CD4-positive, alpha-beta T cell treated with Interleukin-12 subunit alpha and Interleukin-12 subunit beta, for 1 hour (primary cell): Measurements from ENCODE around the gene POLQ.
"Not testable (repeated sequence)": the region's sequence is repeated elsewhere in the genome, so short reads cannot be mapped to it uniquely, and the experiment has no call there.

Experiments used
- DNase-seq: peaks from one replicate; pipeline ENCODE4 v3.0.0-alpha.2; 2020

POLQ gene

DNA sequence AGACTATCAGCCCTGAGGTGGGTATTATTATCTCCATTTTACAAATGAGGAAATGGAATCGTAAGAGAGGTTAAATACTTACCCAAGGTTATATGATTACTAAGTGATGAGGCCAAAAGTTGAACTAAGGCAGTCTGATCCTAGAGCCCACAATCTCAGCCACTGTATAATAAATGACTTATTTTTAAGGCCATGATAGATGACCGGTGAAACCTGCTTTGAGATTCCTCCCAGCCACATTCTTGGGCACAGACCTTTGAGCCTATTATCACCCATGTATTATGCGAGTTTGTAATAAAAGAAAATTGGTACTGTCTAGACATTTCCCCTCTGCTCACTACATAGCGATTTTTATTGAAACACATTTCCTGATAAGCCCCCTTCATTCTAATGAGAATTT is 37.4 kb downstream of the POLQ start:
- DNase-seq, result no peak

DNA sequence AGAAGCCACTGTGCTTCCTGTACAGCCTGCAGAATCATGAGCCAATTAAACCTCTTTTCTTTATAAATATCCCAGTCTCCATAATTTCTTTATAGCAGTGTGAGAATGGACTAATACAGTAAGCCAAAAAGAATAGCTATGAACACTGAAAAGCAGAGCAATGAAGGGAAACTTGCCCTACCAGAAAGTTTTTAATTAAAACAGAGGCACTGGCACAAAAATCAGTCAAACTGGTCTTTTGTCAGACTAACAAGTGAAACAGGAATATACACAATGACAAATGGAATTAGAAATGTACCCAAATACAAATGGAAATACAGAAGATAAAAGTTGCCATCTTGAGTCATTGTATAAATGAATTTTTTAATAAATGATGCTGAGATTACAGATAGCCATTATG is 40.5 kb downstream of the POLQ start:
- no peak for DNase-seq

DNA sequence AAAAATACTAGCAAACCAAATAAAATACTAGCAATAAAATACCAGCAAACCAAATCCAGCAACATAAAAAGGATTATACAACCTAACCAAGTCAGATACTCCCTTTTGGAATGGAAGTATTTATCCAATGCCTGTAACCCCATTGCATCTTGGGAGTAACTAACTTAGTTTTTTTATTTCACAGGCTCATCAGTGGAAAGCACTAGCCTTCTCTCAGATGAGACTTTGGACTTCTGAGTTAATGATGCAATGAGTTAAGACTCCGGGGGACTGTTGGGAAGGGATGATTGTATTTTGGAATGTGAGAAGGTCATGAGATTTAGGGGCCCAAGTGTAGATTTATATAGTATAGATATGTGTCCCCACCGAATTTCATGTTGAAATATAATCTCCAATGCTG is 41.2 kb downstream of the POLQ start:
- no peak for DNase-seq

GRCh38 chr3:121496786-121497185 is 49.0 kb downstream of the POLQ start:
- no peak for DNase-seq

GRCh38 chr3:121493431-121493830 is 52.4 kb downstream of the POLQ start:
- no peak for DNase-seq

DNA sequence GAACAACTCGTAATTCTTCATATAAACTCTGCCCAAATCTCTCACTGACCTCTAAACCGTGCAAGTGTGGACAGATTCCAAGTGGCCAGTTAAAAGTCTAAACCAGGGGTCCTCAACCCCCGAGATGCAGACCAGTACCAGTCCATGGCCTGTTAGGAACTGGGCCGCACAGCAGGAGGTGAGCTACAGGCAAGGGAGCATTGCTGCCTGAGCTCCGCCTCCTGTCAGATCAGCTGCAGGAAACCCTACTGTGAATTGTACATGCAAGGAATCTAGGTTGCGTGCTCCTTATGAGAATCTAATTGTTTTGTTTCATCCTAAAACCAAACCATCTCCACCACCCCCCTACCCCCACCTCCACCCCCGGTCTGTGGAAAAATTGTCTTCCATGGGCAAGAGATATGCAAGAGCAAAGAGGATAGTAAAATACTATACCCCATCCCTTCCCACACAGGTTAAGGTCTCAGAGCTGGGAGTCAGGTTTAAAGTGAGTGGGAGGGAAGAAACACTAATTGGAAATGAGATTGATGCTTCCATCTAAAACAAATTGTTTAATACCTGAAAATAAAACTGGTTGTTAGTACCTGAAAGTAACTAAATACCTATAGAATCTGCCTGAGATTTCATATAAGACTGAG is 54.0 kb downstream of the POLQ start:
- no peak for DNase-seq

DNA sequence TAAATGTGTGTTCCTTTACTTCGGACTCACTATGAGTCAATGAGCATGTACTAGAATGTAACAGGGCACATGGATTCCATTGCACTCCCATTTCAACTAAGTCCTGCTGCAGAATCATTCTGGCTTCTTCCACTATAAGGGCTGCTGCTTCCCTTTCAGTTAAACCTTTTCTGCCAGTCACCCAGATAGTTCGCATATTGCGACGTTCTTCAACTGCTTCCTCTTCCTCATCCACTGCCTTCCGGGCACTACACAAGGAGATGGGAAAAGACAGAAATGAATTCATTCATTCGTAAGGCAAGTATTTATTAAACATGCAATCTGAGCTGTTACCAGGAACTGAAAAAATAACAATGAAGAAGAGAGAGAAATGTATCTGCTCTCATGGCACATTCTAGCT is 55.6 kb downstream of the POLQ start:
- no peak for DNase-seq

- no peak for DNase-seq
Observed at GRCh38 chr3:121488628-121489027, 57.2 kb downstream of the POLQ start.

GRCh38 chr3:121483290-121483689 is 62.5 kb downstream of the POLQ start:
- no peak for DNase-seq

DNA sequence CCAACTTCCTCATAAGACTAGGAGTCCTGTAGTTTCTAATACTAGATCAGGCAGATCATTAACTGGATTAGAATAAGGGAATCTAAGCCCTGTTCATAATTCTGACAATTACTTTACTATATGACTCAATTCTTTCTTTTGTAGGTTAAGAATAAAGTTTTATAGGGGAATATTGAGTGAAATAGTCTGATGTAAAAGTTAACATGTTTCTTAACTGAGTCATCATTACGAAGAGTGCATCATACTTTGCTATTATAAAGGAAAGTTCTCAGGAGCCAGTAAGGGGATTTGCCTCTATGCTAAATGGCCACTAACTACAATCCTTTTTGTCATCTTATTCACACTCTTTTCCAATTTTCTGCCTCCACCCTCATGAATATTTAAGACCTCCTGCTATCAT is 63.1 kb downstream of the POLQ start:
- no peak for DNase-seq

GRCh38 chr3:121481106-121481880 is 64.5 kb downstream of the POLQ start:
- no peak for DNase-seq

DNA sequence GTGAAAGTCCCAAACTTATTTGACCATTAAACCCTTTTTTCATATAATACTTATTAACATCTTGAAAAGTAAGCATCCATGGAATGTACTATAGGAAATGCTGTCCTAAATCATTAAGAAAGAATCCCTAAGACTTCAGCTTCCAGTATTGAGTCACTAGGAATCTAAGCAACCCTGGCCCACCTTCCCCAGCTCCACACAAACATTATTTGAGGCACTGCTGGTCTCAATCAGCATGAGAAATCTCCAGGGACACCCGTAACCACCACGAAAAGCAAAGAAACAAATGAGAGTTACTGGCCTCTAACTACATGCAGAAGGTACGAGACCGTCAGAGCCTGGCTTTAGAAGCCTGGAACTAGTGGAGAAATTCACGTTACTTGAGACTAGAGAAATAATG is 68.2 kb downstream of the POLQ start:
- DNase-seq, result no peak

DNA sequence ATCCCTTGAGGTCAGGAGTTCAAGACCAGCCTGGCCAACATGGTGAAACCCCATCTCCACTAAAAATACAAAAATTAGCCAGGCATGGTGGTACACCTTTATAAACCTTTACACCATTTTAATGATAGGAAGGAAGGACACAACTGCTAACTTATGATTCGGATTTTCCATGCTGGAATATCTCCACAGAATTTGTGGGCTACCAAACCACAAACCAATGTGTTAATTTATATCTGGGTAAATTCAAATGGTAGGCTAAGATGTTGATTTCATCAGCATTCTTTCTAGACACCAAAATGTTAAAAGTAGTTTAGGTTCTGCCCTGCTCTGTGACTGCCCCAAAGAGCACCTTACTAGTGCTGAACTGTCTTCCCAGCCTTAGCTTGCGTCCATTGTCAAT is 72.8 kb downstream of the POLQ start:
- no peak for DNase-seq

- no peak for DNase-seq
Observed at GRCh38 chr3:121467085-121467484, 78.7 kb downstream of the POLQ start.

DNA sequence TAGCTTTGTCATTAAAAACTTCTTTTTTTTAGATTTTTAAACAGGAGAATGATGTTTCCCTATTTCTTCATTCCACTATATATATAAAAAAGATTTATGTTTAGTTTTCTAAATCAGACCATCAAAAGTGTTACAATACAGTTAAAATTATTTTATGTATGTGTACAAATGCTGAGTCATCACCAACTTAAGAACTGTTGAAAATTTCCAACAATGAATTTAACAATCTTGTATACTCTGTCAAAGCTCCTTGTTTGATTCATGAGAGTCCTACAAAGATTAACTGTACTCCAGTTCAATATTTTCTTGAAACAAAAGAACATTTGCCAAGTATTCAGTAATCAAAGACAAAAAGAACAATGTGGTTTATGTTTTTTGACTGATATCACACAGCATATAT is 82.0 kb downstream of the POLQ start:
- DNase-seq, result no peak

- DNase-seq, result no peak
Observed at GRCh38 chr3:121462565-121462964, 83.2 kb downstream of the POLQ start.

GRCh38 chr3:121451752-121452151 is 94.0 kb downstream of the POLQ start:
- not testable (repeated sequence) for DNase-seq

DNA sequence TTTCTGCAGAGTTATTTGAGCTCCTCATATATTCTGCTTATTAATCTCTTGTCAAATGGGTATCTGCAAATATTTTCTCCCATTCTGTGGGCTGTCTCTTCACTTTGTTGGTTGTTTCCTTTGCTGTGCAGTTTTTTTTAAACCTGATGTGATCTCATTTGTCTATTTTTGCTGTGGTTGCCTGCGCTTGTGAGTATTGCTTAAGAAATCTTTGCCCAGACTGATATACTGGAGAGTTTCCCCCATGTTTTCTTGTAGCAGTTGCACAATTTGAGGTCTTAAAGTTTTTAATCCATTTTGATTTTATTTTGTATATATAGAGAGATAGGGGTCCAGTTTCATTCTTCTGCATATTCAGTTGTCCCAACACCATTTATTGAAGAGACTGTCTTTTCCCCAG is 102.3 kb downstream of the POLQ start:
- DNase-seq, result no peak

DNA sequence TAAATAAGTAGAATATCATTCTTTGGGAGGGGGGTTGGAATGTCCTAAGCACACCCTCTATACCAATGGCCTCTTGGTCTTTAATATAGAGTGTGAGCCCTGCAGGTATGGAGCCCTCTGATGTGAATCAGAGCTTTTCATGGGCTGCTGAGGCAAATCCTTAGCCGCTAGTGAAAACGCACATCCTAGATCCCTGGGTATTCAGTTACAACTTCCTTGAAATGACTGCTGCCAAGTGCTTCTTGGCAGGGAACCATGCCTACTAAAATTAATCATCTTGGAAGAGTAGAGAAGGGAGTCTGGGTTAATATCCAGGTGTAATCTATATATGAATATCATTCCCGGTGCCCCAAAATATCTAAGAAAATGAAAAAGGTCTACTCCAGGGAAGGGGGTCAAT is 109.1 kb downstream of the POLQ start:
- DNase-seq, result no peak

DNA sequence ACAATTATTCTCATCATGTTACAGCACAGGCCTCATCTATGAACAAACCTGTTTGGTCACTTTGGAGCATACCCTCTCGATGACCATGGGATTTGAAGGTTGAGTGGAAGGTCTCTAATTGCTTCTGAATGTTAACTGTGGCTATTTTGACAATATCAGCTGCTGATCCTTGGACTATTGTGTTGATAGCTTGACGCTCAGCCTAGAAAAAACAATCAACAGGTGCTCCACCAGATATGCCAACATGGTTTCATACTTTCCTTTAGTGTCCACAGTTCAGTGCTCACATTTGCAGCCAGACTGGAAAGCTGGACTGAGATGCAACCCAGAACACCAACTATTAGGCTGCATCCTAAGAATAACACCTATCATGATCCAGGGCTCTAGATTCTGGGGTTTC is 109.7 kb downstream of the POLQ start:
- no peak for DNase-seq

- peak; percentile 78 for DNase-seq
Observed at GRCh38 chr3:121431726-121432517, 113.9 kb downstream of the POLQ start.

GRCh38 chr3:121430664-121431215 is 115.0 kb downstream of the POLQ start:
- no peak for DNase-seq

- DNase-seq, result no peak
Observed at GRCh38 chr3:121424549-121424948, 121.2 kb downstream of the POLQ start.

DNA sequence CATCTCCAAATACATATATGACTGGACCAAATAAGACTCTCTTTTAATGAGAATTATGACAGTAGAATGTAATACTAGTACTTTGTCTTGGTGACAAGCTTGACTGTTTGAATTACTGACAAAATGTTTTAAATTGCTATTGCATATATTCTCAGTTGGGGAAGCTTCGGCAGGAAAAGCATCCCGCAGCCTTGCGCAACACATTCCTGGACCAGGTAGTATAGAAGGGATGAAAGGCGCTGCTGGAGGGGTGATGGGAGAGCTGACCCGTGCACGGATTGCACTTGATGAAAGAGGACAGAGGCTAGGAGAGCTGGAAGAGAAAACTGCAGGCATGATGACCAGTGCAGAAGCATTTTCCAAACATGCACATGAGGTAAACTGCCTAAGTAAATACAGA is 127.6 kb downstream of the POLQ start:
- no peak for DNase-seq
